KBM-7 (cell line): ENCODE data around the gene VAV2.
"Not testable (repeated sequence)": the region's sequence is repeated elsewhere in the genome, so short reads cannot be mapped to it uniquely, and the experiment has no call there.

Source experiments
- DNase-seq: peaks from one replicate; pipeline ENCODE4 v3.0.0-alpha.2; 2015
- in situ Hi-C: fragments of 300-500 bp; cut with MboI; formaldehyde crosslinking; loops from 2 replicates; pipeline ENCODE4 v1.14.3; 2020; ENCODE audit warnings: low sequenced_read_pairs, low pct_unique_long_range_greater_than_20kb, mixed read lengths

VAV2 gene

GRCh38 chr9:133913571-133914369, 78.4 kb downstream of the VAV2 start:
- in situ Hi-C loops, result no loop called here
- DNase-seq, result no peak

DNA sequence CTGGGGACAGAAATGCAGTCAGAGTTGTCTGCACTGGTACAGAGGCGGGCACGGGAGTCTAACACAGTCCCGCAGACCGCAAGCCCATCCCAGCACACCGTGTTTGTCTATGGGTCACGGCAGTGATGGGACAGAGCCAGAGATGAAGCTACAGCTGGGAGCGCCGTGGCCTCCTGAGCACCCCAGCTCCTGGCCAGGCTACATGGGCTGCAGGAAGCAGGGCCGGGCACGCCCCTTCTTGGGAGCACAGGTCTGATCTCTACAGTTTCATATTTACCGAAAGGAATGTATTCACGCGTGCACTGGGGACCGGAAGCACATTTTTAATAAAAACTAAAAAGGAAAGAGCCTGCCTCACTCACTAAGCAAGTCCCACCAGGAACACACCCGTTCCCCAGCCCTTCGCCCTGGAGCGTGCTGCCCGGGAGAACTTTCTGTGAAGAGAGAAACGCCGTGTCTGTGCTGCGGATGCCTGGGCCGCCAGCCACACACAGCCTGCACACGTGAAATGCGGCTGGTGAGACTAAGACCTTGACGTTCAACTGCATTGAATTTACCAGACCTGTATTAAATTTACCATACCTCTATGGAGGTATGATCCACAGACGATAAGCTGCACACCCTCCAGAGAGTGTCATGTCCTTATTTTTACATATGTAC, 81.1 kb downstream of the VAV2 start:
- in situ Hi-C loops, result no loop called here
- no peak for DNase-seq

DNA sequence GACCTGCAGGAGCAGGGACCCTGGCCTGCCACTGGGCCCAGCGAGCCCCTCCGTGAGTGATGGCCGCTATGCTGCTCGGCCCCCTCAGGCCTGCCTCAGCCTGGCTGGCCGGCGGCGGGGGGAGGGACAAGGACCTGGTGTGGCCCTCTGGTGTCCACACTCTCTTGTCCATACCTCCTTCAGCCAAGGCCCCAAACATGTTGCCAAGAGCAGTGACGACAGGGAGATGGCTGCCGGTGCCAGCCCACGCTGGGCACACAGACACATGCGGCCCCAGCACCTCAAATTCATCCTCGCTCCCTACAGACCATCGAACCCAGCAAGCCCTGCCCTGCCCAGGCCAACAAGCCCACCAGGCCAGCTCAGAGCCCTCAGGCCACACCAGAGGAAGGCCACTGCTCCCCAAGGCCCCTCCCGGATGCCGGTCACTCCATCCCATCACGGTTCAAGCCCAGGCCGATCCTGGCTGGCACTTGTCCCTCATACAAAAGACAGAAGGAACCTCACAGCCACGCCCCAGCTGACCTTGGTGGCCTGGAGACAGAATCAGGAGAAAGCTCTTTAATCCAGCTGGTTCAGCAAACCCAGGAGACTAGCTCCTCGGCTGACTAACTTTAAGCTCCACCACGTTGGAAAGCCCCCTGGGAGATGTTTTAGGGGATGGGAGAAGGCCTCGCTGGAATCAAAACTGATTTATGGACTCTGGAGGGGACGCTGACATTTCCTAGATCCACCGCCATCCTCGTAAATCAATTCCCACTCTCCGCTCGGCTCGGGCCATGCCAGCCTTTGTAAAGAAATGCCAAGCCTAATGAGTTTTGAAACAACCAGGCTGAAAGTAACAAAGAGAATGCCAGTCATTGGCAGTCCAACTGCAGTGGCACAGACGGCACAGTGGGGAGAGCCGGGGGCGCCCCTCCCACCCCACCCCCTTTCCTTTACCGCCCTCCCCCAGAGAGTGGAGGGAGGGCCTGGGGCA, 84.9 kb downstream of the VAV2 start:
- DNase-seq, result no peak
- in situ Hi-C loops, result no loop called here

- DNase-seq, result no peak
- in situ Hi-C loops, result no loop called here
Observed at GRCh38 chr9:133906218-133906617, 85.9 kb downstream of the VAV2 start.

DNA sequence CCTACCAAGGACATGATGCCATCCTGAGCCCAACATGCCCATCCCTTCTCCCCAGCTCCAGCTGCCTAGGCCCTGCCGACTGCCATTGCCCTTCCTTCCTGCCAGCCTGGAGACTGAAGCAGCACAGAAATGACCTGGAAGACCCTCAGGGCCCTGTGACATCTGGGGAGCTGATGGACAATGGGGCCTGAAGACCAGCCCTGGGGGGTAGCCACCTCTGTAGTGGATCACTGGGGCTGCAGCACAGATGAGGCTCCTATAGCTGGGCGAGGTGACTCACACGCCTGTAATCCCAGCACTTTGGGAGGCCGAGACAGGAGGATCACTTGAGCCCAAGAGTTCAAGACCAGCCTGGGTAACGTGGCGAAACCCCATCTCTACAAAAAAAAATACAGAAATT, 86.6 kb downstream of the VAV2 start:
- in situ Hi-C loops, result no loop called here
- DNase-seq, result no peak

DNA sequence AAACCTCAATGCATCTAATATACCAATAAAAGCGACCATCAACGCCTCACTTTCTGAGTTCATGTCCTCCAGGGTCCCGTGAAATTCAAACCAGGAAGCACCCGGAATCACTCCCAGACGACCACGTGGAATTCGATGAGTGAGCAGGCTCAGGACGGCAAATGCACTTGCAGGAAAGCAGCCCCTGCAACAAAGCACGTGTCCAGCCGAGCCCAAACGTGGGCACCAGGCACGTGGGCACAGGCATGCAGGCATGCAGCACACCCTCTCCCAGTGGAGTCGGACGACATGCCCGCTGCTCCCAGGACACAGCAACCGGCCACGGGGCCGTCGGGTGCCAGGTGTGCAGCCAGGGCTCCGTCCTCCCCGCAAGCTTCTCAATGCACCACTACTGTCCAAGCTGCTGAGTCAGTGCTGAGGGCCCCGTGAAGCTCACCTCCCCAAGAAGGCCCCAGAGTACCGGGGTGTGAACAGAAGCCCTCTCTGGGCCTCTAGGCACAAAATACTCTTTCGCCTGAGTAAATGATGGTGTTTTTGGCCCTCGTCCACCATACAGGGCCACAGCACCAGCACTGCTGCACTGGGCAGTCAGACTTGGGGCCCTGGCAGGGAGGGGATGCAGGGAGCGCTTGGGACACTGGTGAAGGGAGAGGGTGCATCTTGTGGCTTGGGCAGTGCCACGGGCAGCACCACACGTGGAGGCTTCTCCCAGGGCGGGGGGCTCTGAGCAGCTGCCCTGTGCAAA, 87.6 kb downstream of the VAV2 start:
- in situ Hi-C loops, result no loop called here
- no peak for DNase-seq

GRCh38 chr9:133901184-133901835, 90.8 kb downstream of the VAV2 start:
- DNase-seq, result no peak
- in situ Hi-C loops, result no loop called here

DNA sequence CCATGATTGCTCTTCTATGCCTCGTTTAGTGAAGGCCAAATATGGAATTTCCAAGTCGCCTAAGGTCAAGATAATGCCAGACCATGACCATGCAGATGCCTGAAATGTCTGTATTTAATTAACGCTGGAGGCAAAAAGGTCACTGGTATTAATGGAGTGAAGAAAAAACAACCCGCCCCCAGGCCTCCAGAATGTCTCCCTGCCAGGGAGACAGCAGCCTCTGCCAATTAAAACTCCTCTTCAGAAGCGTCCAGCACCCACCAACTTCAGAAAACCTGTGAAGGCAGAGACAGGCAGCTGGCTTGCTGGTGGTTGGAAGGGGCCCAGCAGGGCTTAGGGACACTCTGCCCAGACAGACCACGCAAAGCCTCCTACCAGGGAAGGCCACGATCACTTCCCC, 94.4 kb downstream of the VAV2 start:
- in situ Hi-C loops, result no loop called here

DNA sequence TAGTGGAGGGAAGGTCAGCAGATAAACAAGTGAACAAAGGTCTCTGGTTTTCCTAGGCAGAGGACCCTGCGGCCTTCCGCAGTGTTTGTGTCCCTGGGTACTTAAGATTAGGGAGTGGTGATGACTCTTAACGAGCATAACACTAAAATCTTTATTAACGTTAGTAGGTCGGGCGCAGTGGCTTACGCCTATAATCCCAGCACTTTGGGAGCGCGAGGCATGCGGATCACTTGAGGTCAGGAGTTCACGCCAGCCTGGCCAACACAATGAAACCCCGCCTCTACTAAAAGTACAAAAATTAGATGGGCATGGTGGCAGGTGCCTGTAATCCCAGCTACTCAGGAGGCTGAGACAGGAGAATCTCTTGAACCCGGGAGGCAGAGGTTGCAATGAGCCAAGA, 96.1 kb downstream of the VAV2 start:
- in situ Hi-C loops, result not testable (repeated sequence)

More for the DNA sequence above, 94.4 kb downstream of the VAV2 start:
- no peak for DNase-seq

GRCh38 chr9:133895335-133895734, 96.8 kb downstream of the VAV2 start:
- no peak for DNase-seq
- in situ Hi-C loops, result no loop called here

More for the DNA sequence above, 96.1 kb downstream of the VAV2 start:
- not testable (repeated sequence) for DNase-seq

GRCh38 chr9:133894377-133895321, 97.5 kb downstream of the VAV2 start:
- no peak for DNase-seq
- in situ Hi-C loops, result no loop called here

- in situ Hi-C loops, result no loop called here
- no peak for DNase-seq
Observed at GRCh38 chr9:133893191-133893994, 98.7 kb downstream of the VAV2 start.

DNA sequence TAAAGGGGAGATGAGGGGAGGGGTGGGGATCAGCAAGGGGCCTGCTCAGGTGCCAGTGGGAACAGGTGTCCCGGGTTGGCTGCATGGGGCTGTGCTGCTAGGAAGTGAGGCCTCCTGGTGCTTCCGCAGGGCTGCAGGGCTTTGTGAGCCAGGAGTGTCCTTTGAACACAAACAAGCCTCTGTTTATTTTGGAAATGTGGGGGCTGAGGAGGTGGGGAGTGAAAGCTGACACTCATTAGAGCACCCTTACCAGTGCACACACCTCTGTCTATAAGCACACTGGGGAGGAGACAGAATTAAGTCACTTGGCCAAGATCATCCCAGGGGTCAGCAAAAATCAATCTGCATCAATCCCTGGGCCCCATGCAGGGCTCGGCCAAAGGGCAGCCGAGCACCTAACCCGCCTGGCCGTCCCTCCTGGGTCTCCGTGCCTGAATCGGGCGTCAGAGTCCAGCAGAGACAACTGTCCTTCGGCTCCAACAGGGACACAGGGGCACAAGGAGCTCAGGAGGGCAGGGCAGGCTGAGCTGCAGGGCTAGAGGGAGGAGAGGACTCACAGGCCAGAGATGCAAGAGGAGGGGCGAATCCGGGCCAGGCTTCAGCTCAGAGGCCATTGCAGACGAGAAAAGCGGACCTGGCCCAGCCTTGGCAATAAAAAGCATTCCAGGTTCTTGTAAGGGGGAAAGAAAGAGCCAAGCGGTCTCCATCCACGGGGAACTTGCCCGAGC, 99.8 kb downstream of the VAV2 start:
- no peak for DNase-seq
- in situ Hi-C loops, result no loop called here

DNA sequence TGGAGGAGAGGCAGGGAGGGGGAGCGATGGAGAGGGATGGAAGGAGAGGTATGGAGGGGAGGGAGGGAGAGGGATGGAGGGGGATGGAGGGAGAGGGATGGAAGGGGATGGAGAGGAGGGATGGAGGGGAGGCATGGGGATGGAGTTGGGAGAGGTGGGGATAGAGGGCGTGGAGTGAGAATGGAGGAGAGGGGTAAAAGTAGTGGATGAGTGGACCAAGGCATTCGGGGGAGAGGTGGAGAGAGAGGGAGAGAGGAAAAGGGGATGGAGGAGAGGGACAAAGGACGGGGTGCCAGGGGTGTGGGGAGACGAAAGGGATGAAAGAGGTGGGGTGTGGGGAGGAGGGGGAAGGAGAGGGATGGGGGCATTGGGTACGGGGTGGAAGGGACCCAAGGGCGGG, 100.4 kb downstream of the VAV2 start:
- DNase-seq, result no peak
- in situ Hi-C loops, result no loop called here

- in situ Hi-C loops, result no loop called here
- DNase-seq, result no peak
Observed at GRCh38 chr9:133890583-133890982, 101.5 kb downstream of the VAV2 start.
